Measurements from ENCODE around the gene FNBP1L.
A peak's percentile ranks its signal among the peaks of the same experiment; 100 is the strongest.

The FNBP1L gene

DNA sequence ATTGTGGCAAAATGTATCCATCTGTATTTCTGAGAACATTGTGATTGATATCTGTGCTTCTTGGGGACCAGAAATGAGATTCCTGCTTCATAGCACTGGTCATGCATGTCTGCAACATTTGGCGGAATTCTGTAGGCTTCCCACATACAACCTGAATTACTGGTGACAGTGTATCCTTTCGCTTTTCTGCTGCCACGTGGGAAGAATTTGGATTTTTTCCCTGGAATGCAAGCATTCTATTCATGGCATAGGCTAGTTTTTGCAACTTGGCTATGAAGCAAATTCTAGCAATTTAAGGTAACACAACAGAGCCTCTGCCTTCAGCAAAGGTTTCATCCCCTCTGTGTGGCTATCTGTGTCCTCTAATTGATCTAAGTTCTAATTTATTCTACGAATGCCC is 147.8 kb downstream of the FNBP1L start:
- no peak for DNase-seq

DNA sequence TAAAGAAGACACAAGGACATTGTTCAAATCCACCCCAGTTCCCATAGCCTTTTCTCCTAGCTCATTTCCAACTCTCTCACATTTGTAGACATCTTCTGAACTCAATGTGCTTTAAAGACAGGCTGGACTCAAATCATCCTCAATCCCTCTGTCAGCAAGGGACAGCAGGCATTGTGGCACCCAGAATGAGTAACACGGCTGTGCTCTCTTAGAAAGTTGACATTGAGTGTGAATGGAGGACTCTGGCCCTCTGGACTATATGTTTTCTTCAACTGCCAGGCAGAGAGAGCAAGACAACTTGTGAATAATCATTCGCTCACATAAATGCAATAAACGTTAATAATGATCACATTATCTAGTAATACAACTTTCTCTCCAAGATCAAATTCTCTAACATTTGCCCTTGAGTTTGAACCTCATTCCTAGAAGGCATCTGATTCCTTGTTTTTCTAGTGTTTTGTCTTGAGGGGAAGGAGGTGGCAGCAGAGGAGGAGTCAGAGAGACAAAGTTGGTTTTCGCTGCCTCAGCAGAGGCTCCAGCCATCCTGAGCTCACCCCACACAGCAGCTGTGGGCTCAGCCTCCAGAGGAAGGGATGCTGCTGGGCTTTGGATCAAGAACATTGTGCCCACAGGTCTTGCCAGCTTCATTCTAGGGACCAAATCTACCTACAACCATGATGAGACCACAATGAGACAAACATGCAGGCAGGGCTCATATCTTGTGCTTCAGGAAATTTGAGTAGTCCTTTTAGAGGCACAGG is 148.6 kb downstream of the FNBP1L start:
- no peak for DNase-seq

DNA sequence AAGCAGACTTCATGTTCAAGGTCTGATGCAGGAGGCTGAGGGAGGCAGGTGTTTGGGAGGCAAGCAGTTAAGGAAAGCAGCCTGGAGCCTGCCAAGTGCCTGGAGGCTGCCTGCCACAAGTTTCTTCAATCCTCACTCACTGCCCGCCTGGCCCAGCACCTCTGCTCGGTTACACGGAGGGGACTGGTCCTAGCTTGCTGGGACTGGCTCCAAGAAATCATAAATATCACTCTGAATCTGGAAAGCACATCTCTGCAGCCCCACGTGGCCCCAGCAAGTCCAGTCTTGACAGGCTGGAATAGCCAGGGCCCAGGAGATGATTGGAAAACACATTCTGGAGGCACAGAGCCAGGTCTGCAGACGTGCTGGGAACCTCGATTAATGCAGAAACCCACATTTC is 149.8 kb downstream of the FNBP1L start:
- DNase-seq = peak; percentile 86

DNA sequence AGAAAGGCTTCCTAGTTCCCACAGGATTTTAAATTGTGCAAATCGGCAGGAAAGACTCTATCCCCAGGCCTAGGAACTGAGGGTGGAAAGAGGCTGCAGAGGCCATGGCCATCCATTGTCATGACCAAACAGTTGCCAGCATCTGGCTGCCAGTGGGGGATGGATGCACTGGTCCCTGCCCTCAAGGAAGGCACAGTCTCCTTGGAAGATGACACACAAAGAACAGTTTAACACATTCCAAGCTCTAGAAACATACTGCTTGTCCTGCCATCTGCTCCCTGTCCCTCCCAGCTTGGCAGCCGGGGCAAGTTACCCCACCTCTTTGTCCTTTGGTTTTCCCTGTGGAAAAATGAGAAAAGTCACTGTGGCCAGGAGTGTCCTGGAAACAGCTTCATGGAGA is 150.5 kb downstream of the FNBP1L start:
- no peak for DNase-seq

DNA sequence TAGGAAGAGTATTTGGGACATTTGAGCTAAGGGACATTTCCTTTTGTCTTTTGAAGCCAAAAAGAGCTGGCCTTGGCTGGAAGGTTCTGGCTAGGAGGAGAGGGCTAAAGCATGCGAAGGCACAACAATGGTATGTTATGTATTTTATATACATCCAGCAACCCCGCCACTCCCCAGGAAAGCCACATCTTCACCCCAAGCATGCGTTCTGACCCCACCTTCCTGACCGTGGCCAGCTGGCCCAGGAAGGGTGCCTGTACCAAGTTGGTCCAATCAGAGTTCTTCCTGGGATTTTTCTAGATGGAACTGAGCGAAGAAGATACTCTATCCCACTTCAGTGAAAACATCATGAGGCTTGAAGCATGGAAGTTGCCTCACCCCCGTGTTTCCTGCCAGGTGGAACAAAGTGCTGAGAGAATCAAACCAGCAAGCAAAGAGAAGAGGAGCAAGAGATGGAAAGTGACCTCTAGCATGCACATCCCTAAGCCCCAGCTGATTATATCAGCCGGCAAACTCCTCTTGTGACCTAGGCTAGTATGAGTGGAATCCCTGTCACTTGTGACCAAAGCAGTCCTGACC is 151.0 kb downstream of the FNBP1L start:
- DNase-seq = no peak

DNA sequence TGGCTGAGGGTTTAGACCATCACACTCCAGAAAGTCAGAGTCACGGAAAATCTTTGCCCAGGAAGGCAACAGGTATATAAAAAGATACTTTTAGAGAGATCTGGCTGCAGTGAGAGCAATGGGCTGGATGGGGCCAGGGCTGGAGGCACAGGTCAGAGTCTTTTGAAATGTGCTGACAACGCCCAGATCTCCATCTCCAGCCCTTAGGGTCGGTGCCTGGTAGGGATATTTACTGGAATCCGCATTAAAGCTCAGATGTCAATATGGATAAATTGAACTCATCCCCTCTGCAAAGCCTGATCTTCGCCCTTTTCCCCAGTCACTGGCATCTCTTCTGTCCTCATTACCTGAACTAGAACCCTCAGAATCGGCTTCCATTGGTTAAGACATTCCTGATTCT is 151.6 kb downstream of the FNBP1L start:
- no peak for DNase-seq

DNA sequence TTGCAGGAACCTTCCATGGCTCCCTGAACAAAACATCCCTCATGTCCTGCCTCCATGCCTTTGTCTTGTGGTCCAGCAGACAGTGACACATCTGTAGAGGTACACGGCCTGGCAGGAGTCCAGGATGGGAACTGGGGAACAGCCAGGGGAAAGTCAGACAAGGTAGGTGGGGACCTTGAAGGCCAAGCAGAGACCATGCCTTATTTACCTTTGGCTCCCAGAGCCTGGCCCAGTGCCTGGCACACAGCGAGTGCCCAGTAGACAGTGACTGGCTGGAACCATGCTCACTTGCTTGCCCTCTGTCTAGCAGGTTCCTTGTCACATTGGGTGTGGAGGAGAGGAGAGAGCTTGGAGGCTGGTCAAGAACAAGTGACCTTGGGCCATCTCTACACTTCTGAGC is 152.7 kb downstream of the FNBP1L start:
- no peak for DNase-seq

DNA sequence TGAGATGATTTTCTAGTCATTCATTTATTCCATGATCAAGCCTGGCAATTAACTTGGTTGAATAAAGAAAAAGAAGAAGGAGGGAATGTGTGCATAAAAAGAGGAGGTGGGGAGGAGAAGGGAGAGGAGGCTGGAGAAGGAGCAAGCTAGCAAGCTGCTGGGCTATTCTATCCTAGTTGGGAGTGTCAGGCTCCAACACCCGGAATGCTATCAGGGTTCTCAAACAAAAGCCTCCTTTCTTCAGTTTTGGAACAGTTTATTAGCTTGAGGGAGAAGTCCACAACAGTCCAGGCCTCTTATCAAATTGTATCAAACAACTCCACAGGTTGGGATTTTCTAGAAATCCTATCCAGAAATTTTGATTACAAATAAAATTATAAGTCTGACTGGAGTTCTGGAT is 153.8 kb downstream of the FNBP1L start:
- DNase-seq = no peak

DNA sequence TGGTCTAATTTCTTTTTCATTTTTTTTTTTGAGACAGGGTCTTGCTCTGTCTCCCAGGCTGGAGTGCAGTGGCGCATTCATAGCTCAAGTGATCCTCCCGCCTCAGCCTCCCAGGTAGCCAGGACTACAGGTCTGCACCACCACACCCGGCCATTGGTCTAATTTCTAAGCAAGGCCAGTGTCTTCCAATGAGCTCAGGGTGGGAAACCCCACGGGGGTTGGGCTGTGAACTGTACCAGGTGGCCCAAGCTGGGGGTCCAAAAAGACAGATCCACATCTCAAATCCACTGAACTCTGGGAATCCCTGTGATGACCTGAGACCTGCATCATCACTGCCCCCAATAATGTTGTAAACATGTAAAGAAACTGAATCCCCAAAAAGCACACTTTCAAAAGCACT is 154.2 kb downstream of the FNBP1L start:
- DNase-seq = no peak

DNA sequence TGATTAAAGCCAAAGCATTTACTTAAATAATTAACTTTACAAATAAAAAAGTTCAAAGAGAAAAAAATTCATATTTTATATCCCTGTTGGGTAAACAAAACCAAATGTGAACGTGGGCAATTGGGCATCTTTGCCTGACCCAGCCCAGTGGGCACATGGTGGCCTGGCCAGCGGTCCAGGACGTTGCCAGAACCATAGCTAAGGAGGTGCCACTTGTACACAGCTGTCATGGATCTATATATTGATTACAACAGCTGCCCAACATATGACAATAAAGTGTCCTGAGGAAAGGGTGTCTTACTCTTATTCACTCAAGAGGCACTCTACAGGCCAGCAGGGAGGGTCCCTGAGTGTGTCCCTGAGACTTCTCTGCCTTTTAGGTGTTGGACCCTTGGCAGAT is 155.2 kb downstream of the FNBP1L start:
- DNase-seq = no peak

DNA sequence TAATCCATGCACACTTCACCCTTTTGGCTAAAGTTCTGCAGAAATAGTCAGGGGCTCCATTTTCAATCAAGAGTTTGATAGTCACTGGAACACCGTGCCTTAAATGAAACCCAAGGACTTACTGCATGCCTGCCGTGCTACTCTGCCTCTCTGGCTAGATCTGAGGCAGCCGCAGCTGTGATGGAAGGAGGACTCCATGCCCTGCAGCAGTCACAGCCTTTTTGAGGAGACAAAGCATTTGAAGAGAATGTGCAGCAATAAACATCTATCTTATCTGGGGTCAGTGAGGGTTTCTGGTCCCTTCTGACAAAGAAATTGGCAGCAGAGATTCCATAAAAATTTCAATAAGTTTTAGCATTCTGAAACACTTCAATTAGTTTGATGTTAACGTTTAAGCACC is 155.7 kb downstream of the FNBP1L start:
- DNase-seq = no peak

All from femur (tissue), 1 donor.